ENCODE data around the gene NFASC. TPM values are rescaled to one million over a fixed set of nuclear protein-coding genes. Genes with fewer than 3 reads are reported as not detected.

Gene NFASC
- total RNA-seq, 4 donors from 2014 or later = 6.3 to 15.1 (median 11.7) TPM

- Histone ChIP-seq H3K4me1 (no peaks in the 10 kb centered on the region), H3K4me3 (no peak overlapping the region), H3K36me3 (no peaks in the 10 kb centered on the region), H3K27me3 (peaks cover 0 to 93% (median 0%) of the 10 kb centered on the region in 4 donors), H3K9me3 (no peaks in the 10 kb centered on the region), H3K27ac (no peak overlapping the region)
- intact Hi-C loops (cut with DNase I) = no loop called here
- DNase-seq = no peak
- TF ChIP-seq CTCF (IDR thresholded peaks at IDR 0.05) (no peak), POLR2A (IDR thresholded peaks at IDR 0.05) (no peak)
- 84 to 89% methylated on average over 4 to 8 of the region's 9 CpGs for WGBS, 2 donors
Observed at GRCh38 chr1:205020466-205020865, 149.8 kb downstream of the NFASC start.

DNA sequence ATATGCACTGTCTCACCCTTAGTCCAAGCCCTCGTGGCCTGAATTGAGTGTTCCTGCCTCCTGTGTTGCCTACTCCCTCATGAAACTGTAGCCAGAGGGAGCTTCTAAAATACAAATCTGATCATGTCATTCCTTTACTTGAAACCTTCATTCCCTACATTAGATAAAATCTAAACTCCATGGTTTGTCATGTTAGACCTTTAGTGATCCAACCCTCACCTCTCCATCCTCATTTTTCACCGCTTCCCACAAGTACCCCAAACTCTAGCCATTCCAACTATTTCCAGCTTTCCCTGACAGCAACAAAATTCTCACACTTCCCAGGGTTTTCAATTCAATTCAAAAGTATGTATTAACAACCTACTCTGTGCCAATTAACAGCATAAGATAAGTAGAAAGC lies 154.0 kb downstream of the NFASC start:
- TF ChIP-seq POLR2A (IDR thresholded peaks at IDR 0.05) = no peak
- no peak for TF ChIP-seq CTCF (IDR thresholded peaks at IDR 0.05)
- 80 to 82% methylated on average over 2 of the region's 2 CpGs for WGBS, 2 donors
- DNase-seq = no peak
- no peaks in the 10 kb centered on the region for H3K36me3 ChIP-seq
- H3K4me3 ChIP-seq = no peak overlapping the region
- intact Hi-C loops (cut with DNase I) = no loop called here
- H3K4me1 ChIP-seq = no peaks in the 10 kb centered on the region
- no peaks in the 10 kb centered on the region for H3K9me3 ChIP-seq
- no peak overlapping the region for H3K27ac ChIP-seq
- H3K27me3 ChIP-seq = peaks cover 0 to 95% (median 0%) of the 10 kb centered on the region in 4 donors

DNA sequence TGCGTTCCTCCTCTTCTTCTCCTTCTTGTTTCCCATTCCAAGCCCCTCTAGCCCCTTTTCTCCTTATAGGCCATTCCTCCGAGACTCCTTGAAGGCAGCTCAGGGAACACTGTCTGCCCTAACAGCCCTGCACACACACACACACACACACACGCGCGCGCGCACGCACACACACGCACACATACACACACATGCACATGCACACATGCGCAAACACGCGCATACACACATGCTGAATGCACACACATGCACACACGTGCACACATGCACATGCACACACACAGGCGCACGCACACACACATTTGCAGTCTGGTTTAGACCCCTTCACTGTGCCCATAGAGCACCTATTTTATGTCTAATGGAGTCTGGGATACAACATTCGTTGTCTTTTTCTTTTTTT lies 154.6 kb downstream of the NFASC start:
- H3K4me1 ChIP-seq = no peaks in the 10 kb centered on the region
- no peaks in the 10 kb centered on the region for H3K36me3 ChIP-seq
- H3K9me3 ChIP-seq = no peaks in the 10 kb centered on the region
- H3K4me3 ChIP-seq = no peak overlapping the region
- no peak for DNase-seq
- H3K27ac ChIP-seq = no peak overlapping the region
- intact Hi-C loops (cut with DNase I) = no loop called here
- peaks cover 0 to 95% (median 0%) of the 10 kb centered on the region in 4 donors for H3K27me3 ChIP-seq
- WGBS, 2 donors = 89 to 91% methylated on average over 16 of the region's 16 CpGs
- TF ChIP-seq POLR2A (IDR thresholded peaks at IDR 0.05) (no peak), CTCF (IDR thresholded peaks at IDR 0.05) (no peak)

GRCh38 chr1:205026181-205026580 lies 155.5 kb downstream of the NFASC start:
- Histone ChIP-seq H3K9me3 (no peaks in the 10 kb centered on the region), H3K27ac (no peak overlapping the region), H3K4me1 (no peaks in the 10 kb centered on the region), H3K36me3 (no peaks in the 10 kb centered on the region), H3K27me3 (peaks cover 0 to 95% (median 0%) of the 10 kb centered on the region in 4 donors), H3K4me3 (no peak overlapping the region)
- whole genome bisulfite sequencing, 2 donors = 74 to 80% methylated on average over 5 to 6 of the region's 6 CpGs
- DNase-seq = no peak
- intact Hi-C loops (cut with DNase I) = no loop called here
- TF ChIP-seq CTCF (IDR thresholded peaks at IDR 0.05) (no peak), POLR2A (IDR thresholded peaks at IDR 0.05) (no peak)

- peaks cover 0 to 96% (median 0%) of the 10 kb centered on the region in 4 donors for H3K27me3 ChIP-seq
- DNase-seq = no peak
- H3K9me3 ChIP-seq = no peaks in the 10 kb centered on the region
- intact Hi-C loops (cut with DNase I) = no loop called here
- WGBS, 2 donors = 60 to 86% methylated on average over 1 of the region's 7 CpGs
- TF ChIP-seq POLR2A (IDR thresholded peaks at IDR 0.05) = no peak
- no peak overlapping the region for H3K4me3 ChIP-seq
- no peaks in the 10 kb centered on the region for H3K36me3 ChIP-seq
- H3K4me1 ChIP-seq = no peaks in the 10 kb centered on the region
- H3K27ac ChIP-seq = no peak overlapping the region
Observed at GRCh38 chr1:205028390-205028789, 157.7 kb downstream of the NFASC start.

GRCh38 chr1:205028924-205029323 lies 158.3 kb downstream of the NFASC start:
- DNase-seq = no peak

More at GRCh38 chr1:205028924-205029323, 158.3 kb downstream of the NFASC start:
- intact Hi-C loops (cut with DNase I) = no loop called here
- TF ChIP-seq POLR2A (IDR thresholded peaks at IDR 0.05) = no peak
- no peak for TF ChIP-seq CTCF (IDR thresholded peaks at IDR 0.05)
- Histone ChIP-seq H3K27ac (no peak overlapping the region), H3K4me1 (no peaks in the 10 kb centered on the region), H3K36me3 (no peaks in the 10 kb centered on the region), H3K4me3 (no peak overlapping the region), H3K27me3 (peaks cover 0 to 96% (median 0%) of the 10 kb centered on the region in 4 donors), H3K9me3 (no peaks in the 10 kb centered on the region)
- 38 to 56% methylated on average over 4 of the region's 4 CpGs for WGBS, 2 donors
